Measurements from ENCODE around the gene AKR1D1. TPM values are rescaled to one million over a fixed set of nuclear protein-coding genes. Genes with fewer than 3 reads are reported as not detected.
A peak's percentile ranks its signal among the peaks of the same experiment; 100 is the strongest.

The AKR1D1 gene
- total and polyA plus RNA-seq, 2 of the 13 experiments (the other 11 are each of a cell fraction or from before 2014, with no cell fraction given): 6.9 to 37.0 TPM

DNA sequence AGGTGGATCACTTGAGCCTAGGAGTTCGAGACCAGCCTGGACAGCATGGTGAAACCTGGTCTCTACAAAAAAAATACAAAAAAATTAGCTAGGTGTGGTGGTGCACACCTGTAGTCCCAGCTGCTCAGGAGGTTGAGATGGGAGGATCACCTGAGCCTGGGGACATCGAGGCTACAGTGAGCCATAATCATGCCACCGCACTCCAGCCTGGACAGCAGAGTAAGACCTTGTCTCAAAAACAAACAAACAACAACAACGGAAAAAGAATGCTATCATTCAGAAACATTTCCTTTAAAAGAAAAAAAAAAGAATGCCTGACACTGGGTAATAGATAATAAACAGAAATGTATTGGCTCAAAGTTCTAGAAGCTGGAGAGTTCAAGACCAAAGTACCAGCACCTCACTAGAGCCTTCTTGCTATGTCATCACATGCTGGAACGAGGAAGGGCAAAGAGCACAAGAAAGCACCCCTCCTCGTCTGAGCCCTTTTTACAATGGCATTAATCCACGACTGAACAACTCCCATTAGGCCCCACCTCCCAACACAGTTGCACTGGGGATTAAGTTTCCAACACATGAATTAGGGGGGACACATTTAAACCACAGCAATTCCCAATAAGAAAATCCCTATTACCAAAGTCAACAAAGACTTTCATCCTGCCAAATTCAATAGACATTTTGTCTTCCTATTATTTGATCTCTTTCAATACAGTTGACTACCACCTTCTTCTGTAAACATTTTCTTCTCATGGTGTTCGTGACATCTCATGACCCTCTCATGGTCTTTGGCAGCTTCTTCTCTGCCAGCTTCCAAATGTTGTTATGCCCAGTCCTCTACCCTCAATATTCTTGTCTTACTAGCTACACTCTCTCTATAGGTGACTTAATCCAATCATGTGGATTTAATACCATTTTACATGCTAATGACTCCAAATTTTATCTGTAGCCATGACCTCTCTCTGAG lies 20.0 kb downstream of the AKR1D1 start (continued):
- peak; percentile 53; the same call in 1 of the 2 replicates for TF ChIP-seq FOXJ3 (CRISPR knock-in tag; IDR thresholded peaks at IDR 0.05; ENCODE audit: borderline replicate concordance)
- TF ChIP-seq JDP2 (CRISPR knock-in tag; IDR thresholded peaks at IDR 0.05; ENCODE audit: borderline replicate concordance): no peak
- TF ChIP-seq TEAD3 (CRISPR knock-in tag; optimal IDR thresholded peaks at IDR 0.05; ENCODE audit: borderline replicate concordance): peak; percentile 76
- no peak for TF ChIP-seq ZNF329 (CRISPR knock-in tag; IDR thresholded peaks at IDR 0.05; ENCODE audit: low read depth)
- no peak for TF ChIP-seq ZNF17 (CRISPR knock-in tag; IDR thresholded peaks at IDR 0.05)
- no peak for TF ChIP-seq ZNF550 (CRISPR knock-in tag; IDR thresholded peaks at IDR 0.05; ENCODE audit: borderline replicate concordance)
- no peak for TF ChIP-seq ETV6 (CRISPR knock-in tag; conservative IDR thresholded peaks at IDR 0.05)
- TF ChIP-seq SOX13 (IDR thresholded peaks at IDR 0.05): no peak
- TF ChIP-seq SOX13 (CRISPR knock-in tag; conservative IDR thresholded peaks at IDR 0.05 in 1 of 2, IDR thresholded peaks at IDR 0.05 in 1 of 2): 0 out of 4 replicates have a peak, but pooled peaks of 1 of the 2 experiments have one; percentile 28
- TF ChIP-seq, protein P1, sequence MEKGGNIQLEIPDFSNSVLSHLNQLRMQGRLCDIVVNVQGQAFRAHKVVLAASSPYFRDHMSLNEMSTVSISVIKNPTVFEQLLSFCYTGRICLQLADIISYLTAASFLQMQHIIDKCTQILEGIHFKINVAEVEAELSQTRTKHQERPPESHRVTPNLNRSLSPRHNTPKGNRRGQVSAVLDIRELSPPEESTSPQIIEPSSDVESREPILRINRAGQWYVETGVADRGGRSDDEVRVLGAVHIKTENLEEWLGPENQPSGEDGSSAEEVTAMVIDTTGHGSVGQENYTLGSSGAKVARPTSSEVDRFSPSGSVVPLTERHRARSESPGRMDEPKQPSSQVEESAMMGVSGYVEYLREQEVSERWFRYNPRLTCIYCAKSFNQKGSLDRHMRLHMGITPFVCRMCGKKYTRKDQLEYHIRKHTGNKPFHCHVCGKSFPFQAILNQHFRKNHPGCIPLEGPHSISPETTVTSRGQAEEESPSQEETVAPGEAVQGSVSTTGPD (CRISPR knock-in tag; IDR thresholded peaks at IDR 0.05): no peak
- TF ChIP-seq CBX5 (CRISPR knock-in tag; IDR thresholded peaks at IDR 0.05; ENCODE audit: borderline replicate concordance): no peak
- no peak for TF ChIP-seq FOXP1 (IDR thresholded peaks at IDR 0.05)
- TF ChIP-seq FOXP1 (CRISPR knock-in tag; IDR thresholded peaks at IDR 0.05): peak; percentile 21; the same call in 1 of the 2 replicates
- TF ChIP-seq ZFP82 (CRISPR knock-in tag; IDR thresholded peaks at IDR 0.05; ENCODE audit: borderline replicate concordance): no peak
- TF ChIP-seq POGZ (CRISPR knock-in tag; IDR thresholded peaks at IDR 0.05): peak; percentile 68
- TF ChIP-seq RXRB (CRISPR knock-in tag; IDR thresholded peaks at IDR 0.05; ENCODE audit: borderline replicate concordance): 0 out of 2 replicates have a peak, but pooled peaks have one; percentile 9
- no peak for TF ChIP-seq SSRP1 (CRISPR knock-in tag; IDR thresholded peaks at IDR 0.05)
- TF ChIP-seq ZNF569 (CRISPR knock-in tag; IDR thresholded peaks at IDR 0.05; ENCODE audit: borderline replicate concordance): no peak
- TF ChIP-seq STAG1 (CRISPR knock-in tag; IDR thresholded peaks at IDR 0.05): no peak
- TF ChIP-seq ERF (CRISPR knock-in tag; IDR thresholded peaks at IDR 0.05): no peak
- no peak for TF ChIP-seq ZNF724P (CRISPR knock-in tag; IDR thresholded peaks at IDR 0.05; ENCODE audit: borderline replicate concordance)
- no peak for TF ChIP-seq ZNF615 (CRISPR knock-in tag; IDR thresholded peaks at IDR 0.05; ENCODE audit: borderline replicate concordance)
- TF ChIP-seq SOX5 (CRISPR knock-in tag; IDR thresholded peaks at IDR 0.05; ENCODE audit: borderline replicate concordance): 0 out of 2 replicates have a peak, but pooled peaks have one; percentile 12
- TF ChIP-seq NFATC3 (CRISPR knock-in tag; IDR thresholded peaks at IDR 0.05): no peak
- no peak for TF ChIP-seq XBP1 (CRISPR knock-in tag; IDR thresholded peaks at IDR 0.05)
- TF ChIP-seq TAF15 (IDR thresholded peaks at IDR 0.05; ENCODE audit: low read depth, low read length, poor library complexity, severe bottlenecking): no peak
- TF ChIP-seq, protein P2, sequence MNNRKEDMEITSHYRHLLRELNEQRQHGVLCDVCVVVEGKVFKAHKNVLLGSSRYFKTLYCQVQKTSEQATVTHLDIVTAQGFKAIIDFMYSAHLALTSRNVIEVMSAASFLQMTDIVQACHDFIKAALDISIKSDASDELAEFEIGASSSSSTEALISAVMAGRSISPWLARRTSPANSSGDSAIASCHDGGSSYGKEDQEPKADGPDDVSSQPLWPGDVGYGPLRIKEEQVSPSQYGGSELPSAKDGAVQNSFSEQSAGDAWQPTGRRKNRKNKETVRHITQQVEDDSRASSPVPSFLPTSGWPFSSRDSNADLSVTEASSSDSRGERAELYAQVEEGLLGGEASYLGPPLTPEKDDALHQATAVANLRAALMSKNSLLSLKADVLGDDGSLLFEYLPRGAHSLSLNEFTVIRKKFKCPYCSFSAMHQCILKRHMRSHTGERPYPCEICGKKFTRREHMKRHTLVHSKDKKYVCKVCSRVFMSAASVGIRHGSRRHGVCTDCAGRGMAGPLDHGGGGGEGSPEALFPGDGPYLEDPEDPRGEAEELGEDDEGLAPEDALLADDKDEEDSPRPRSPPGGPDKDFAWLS (CRISPR knock-in tag; IDR thresholded peaks at IDR 0.05; ENCODE audit: borderline replicate concordance): no peak
- no peak for TF ChIP-seq NCOA1 (CRISPR knock-in tag; IDR thresholded peaks at IDR 0.05)
- TF ChIP-seq IRF2 (CRISPR knock-in tag; IDR thresholded peaks at IDR 0.05): no peak
- no peak for TF ChIP-seq NR3C1 (CRISPR knock-in tag; IDR thresholded peaks at IDR 0.05)

All from HepG2 (cell line).